Heart right ventricle (tissue), 16 donors: Measurements from ENCODE around the gene FGF18. TPM values are rescaled to one million over a fixed set of nuclear protein-coding genes. Genes with fewer than 3 reads are reported as not detected.

Experiments
- ATAC-seq, 8 donors: fragments of 200-7000 bp; cut with Tn5 transposase; one replicate each; pipeline ENCODE4 v1.9.1; 2020; ENCODE audit warnings: mild to moderate bottlenecking in 8 of 8, moderate library complexity in 8 of 8, moderate number of reproducible peaks in 1 of 8
- DNase-seq, 2 donors: peaks; one replicate each; pipeline ENCODE4 v3.0.0-alpha.2; 2020
- H3K27ac ChIP-seq, 10 donors: fragments of 200-600 bp; sonication (generic) in 2 of 10; one replicate each; pipeline versions ENCODE4 v1.5.0 to v1.8.0; 2020 to 2022; ENCODE audit warnings: mild to moderate bottlenecking in 3 of 10
- H3K27me3 ChIP-seq, 7 donors: fragments of 200-600 bp; one replicate each; pipeline ENCODE4 v1.8.0; 2021 to 2022; ENCODE audit warnings: mild to moderate bottlenecking in 2 of 7
- H3K36me3 ChIP-seq, 9 donors: fragments of 200-600 bp; sonication (generic) in 1 of 9; one replicate each; pipeline versions ENCODE4 v1.5.0 to v1.8.0; 2020 to 2022; ENCODE audit warnings: mild to moderate bottlenecking in 2 of 9
- H3K4me1 ChIP-seq, 9 donors: fragments of 200-600 bp; sonication (generic) in 1 of 9; one replicate each; pipeline versions ENCODE4 v1.5.0 to v1.8.0; 2020 to 2022; ENCODE audit warnings: mild to moderate bottlenecking in 4 of 9
- H3K4me3 ChIP-seq, 10 donors: fragments of 200-600 bp; sonication (generic) in 2 of 10; one replicate each; pipeline versions ENCODE4 v1.5.0 to v1.8.0; 2020 to 2022; ENCODE audit warnings: mild to moderate bottlenecking in 7 of 10, moderate library complexity in 2 of 10
- H3K9me3 ChIP-seq, 11 donors: fragments of 200-600 bp in 10 of 11; sonication (generic) in 2 of 11; one replicate each; pipeline versions ENCODE4 v1.5.0 to v1.8.0; 2013 to 2022; ENCODE audit warnings: mild to moderate bottlenecking in 2 of 11, control low read depth in 1 of 11, moderate library complexity in 1 of 11
- CTCF ChIP-seq, 9 donors: fragments of 200-600 bp; sonication (generic) in 2 of 9; IDR thresholded peaks; one replicate each; pipeline versions ENCODE4 v1.5.0 to v1.8.0; 2021 to 2022; ENCODE audit warnings: antibody characterized with exemption in 9 of 9, mild to moderate bottlenecking in 5 of 9, moderate library complexity in 1 of 9
- WGBS, 2 donors: extraction: QIAGEN DNeasy Blood & Tissue Kit; methylation state at CpG; one replicate each; pipeline ENCODE4 v1.1.7; 2013; ENCODE audit warnings: inconsistent platforms in 1 of 2; 5-methylcytosine and 5-hydroxymethylcytosine counted together
- intact Hi-C, 10 donors: fragments of 100-400 bp; cut with DNase I; formaldehyde crosslinking; loops; one replicate each; pipeline versions ENCODE4 v1.11.1 to v1.14.2; 2022
- polyA plus RNA-seq, 2 donors: library from polyadenylated mRNA; stranded (reverse); fragments of 200-250 nt; gene quantifications; one replicate each; pipeline ENCODE4 v1.2.3, GENCODE V29; 2013
- total RNA-seq, 10 donors: library from RNA; stranded (reverse); fragmentation: NEBNext Ultra II Directional in 3 of 10; extraction: Animal tissue kit (Norgen Biotek cat#: 25700) in 3 of 10; gene quantifications; one replicate each; pipeline versions ENCODE4 v1.2.1 to v1.2.4, GENCODE V29; 2021 to 2023
- donor health status: Arrhythmogenic right ventricular cardiomyopathy.
- donor health status: ischemic (EF 13 %, LVEDD 7.1; RV severe dilation, severe dysfunction).
- donor health status: healthy with polysubstance abuse.
- donor health status: DM: no; HTN: yes; CAD: no.
- donor health status: DM: no; HTN: no; CAD: no.
- donor health status: ischemic (EF 25% LVEDD 6.9; RV normal size, moderate dysfunction).
- donor health status: ischemic (EF 25% LVEDD 5.7; RV mildly dilated, moderate dysfunction).
- donor health status: healthy.
- donor health status: DM: yes; HTN: yes; CAD: no.
- donor health status: Ischemic cardiomyopathy.
- donor health status: ischemic (EF 35%, LVEDD 5.7; RV mildly dilated, moderate dysfunction).
- donor health status: nonischemic (EF 11% LVEDD 7.7; RV severe dilation, severe dysfunction).
- donor health status: DM: yes; HTN: yes; CAD: no.
- donor health status: PGD.
- donor health status: ischemic (EF 29% LVEDD 5.4; RV normal size, mild dysfunction).
- donor health status: nonischemic (EF 23%, LVEDD 6.1; RV moderate dilation, normal function).

Gene FGF18
- total and polyA plus RNA-seq, 12 donors: 1.7 to 39.2 (median 13.7) TPM

DNA sequence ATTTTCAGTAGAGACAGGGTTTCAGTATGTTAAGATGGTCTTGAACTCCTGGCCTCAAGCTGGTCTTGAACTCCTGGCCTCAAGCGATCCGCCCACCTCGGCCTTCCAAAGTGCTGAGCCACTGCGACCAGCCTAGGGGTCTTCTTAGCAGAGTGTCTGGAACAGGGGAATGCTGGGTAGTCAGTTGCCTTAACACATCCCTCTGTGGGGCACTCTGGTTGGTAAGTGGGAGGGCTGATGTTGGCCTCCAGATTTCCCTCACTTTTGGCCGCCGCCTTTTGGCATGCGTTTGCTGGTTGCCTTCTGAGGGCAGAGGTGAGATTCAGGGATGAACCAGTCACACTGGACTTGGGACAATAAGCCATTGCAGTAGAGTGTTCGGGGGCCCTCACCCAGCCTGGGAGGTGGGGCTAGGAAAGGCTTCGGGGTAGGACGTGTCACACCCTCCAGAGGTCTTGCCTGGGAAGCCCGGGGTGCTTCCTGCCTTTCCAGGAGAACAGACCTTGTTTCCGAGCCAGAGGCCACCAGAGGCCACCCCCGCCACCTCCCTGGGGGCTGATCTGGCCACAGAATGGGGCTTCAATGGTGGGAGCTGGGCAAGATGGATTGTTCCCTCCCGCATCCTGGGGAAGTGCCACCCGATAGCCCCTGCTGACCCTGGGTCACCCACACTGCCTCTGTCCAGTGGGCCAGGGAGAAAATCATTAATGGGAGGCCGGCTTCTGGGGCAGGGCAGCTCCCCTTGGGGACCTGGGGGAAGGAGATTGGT, 13.3 kb downstream of the FGF18 start:
- no peak for DNase-seq
- ATAC-seq: peak in 1 of 8 donors; percentile 20
- H3K4me1 ChIP-seq: peaks cover 0 to 51% (median 18%) of the 10 kb centered on the region in 9 donors
- H3K9me3 ChIP-seq: no peaks in the 10 kb centered on the region
- no peaks in the 10 kb centered on the region for H3K27me3 ChIP-seq
- no peak for TF ChIP-seq CTCF (IDR thresholded peaks at IDR 0.05)
- intact Hi-C loops: no loop called here
- no peaks in the 10 kb centered on the region for H3K36me3 ChIP-seq
- no peak overlapping the region for H3K4me3 ChIP-seq
- 77 to 78% methylated on average over 16 of the region's 16 CpGs for WGBS, 2 donors
- peak overlapping the region in 4 of 10 donors; percentile 19 to 35 (median 27) for H3K27ac ChIP-seq

GRCh38 chr5:171433352-171433698, 13.9 kb downstream of the FGF18 start:
- Histone ChIP-seq H3K4me1 (peaks cover 0 to 46% (median 13%) of the 10 kb centered on the region in 9 donors), H3K36me3 (no peaks in the 10 kb centered on the region), H3K27me3 (no peaks in the 10 kb centered on the region), H3K4me3 (no peak overlapping the region), H3K9me3 (no peaks in the 10 kb centered on the region), H3K27ac (peak overlapping the region in 4 of 10 donors; percentile 19 to 35 (median 27))
- DNase-seq: no peak
- no peak for TF ChIP-seq CTCF (IDR thresholded peaks at IDR 0.05)
- intact Hi-C loops: no loop called here
- 52 to 62% methylated on average over 6 of the region's 6 CpGs for WGBS, 2 donors
- peak in 1 of 8 donors; percentile 36 for ATAC-seq

DNA sequence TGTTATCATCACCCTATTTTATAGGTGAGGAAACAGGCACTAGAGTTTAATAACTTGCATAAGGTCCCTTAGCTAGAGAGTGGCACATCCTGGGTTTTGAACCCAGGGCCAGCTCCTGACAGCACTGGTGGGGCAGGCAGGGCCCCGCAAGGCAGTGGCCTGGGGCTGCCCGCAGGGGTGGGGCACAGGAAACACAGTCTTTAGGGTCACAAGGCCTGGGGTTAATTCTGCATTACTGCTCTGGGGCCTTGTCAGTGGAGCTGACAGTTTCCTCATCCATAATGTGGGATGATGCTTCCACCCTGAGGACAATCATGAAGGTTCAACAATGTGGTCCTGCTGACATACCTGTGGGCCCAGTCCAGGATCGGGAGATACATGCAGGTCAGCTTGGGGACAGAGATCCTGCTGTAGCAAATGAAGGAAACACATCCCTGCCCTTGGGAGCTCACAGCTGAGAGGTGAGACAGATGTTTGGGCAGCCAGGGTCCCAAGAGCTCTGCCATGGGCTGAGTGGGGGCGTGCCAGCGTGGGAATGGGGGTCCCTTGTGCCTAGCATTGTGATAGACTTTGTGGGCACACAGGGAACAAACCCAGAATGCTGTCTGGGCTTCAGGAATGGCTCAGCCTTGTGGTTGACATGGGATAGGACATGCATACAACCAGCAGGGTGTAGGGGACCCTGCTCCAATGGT, 14.7 kb downstream of the FGF18 start:
- no peak for TF ChIP-seq CTCF (IDR thresholded peaks at IDR 0.05)
- Histone ChIP-seq H3K4me3 (no peak overlapping the region), H3K27ac (no peak overlapping the region), H3K27me3 (no peaks in the 10 kb centered on the region), H3K4me1 (peaks cover 0 to 47% (median 19%) of the 10 kb centered on the region in 9 donors), H3K36me3 (no peaks in the 10 kb centered on the region), H3K9me3 (no peaks in the 10 kb centered on the region)
- ATAC-seq (no peak), DNase-seq (no peak)
- intact Hi-C loops: no loop called here
- WGBS, 2 donors: 92 to 94% methylated on average over 5 of the region's 5 CpGs

DNA sequence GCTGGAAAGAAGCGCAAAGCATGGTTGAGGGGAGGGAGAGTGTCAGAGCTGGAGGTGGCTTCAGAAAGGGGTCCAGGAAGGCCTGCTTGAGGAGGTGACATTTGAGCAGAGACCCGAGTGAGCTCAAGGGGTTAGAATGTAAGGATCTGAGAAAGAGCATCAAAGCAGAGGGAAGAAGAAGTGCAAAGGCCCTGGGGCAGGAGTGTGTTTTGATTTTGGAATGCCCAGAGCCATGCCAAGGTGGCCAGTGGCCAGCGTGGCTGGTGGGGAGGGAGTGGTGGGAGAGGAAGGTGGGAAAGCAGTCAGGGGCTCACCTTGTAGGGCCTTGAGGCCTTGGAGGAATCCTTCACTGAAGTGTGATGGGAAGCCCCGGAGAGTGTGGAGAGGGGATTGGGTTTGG, 15.4 kb downstream of the FGF18 start:
- intact Hi-C loops: no loop called here
- Histone ChIP-seq H3K4me3 (no peak overlapping the region), H3K36me3 (no peaks in the 10 kb centered on the region), H3K27me3 (no peaks in the 10 kb centered on the region), H3K27ac (no peak overlapping the region), H3K4me1 (peaks cover 3 to 54% (median 26%) of the 10 kb centered on the region in 9 donors), H3K9me3 (no peaks in the 10 kb centered on the region)
- no peak for ATAC-seq
- DNase-seq: no peak
- WGBS, 2 donors: 91 to 96% methylated on average over 4 of the region's 4 CpGs
- no peak for TF ChIP-seq CTCF (IDR thresholded peaks at IDR 0.05)
